ENCODE results near the gene RSBN1. TPM values are rescaled to one million over a fixed set of nuclear protein-coding genes. Genes with fewer than 3 reads are reported as not detected.
"Not testable (repeated sequence)": the region's sequence is repeated elsewhere in the genome, so short reads cannot be mapped to it uniquely, and the experiment has no call there.

The RSBN1 gene
- 10 to 100 TPM; 15.9 to 26.8 (median 24.5) TPM for polyA plus RNA-seq (ENCODE audit: insufficient read depth in 1 of 5, insufficient read length in 5 of 5, low replicate concordance in 1 of 5)
- long read RNA-seq, donor 1, full-length matches to known transcripts: 6 of 36 reads
- long read RNA-seq, donor 1, partial matches to known transcripts: 30 of 36 reads
- long read RNA-seq, donor 1, other reads (novel, unspliced or antisense): 0 of 36 reads
- long read RNA-seq, donor 2, full-length matches to known transcripts: 1 of 10 reads
- long read RNA-seq, donor 2, partial matches to known transcripts: 9 of 10 reads
- long read RNA-seq, donor 2, other reads (novel, unspliced or antisense): 0 of 10 reads
- long read RNA-seq, donor 3, full-length matches to known transcripts: 1 of 11 reads
- long read RNA-seq, donor 3, partial matches to known transcripts: 10 of 11 reads
- long read RNA-seq, donor 3, other reads (novel, unspliced or antisense): 0 of 11 reads
- long read RNA-seq, donor 4, full-length matches to known transcripts: 2 of 14 reads
- long read RNA-seq, donor 4, partial matches to known transcripts: 12 of 14 reads
- long read RNA-seq, donor 4, other reads (novel, unspliced or antisense): 0 of 14 reads
- long read RNA-seq, donor 5, full-length matches to known transcripts: 2 of 16 reads
- long read RNA-seq, donor 5, partial matches to known transcripts: 14 of 16 reads
- long read RNA-seq, donor 5, other reads (novel, unspliced or antisense): 0 of 16 reads
- long read RNA-seq, donor 6, full-length matches to known transcripts: 1 of 17 reads
- long read RNA-seq, donor 6, partial matches to known transcripts: 16 of 17 reads
- long read RNA-seq, donor 6, other reads (novel, unspliced or antisense): 0 of 17 reads
- long read RNA-seq, donor 7, full-length matches to known transcripts: 5 of 19 reads
- long read RNA-seq, donor 7, partial matches to known transcripts: 14 of 19 reads
- long read RNA-seq, donor 7, other reads (novel, unspliced or antisense): 0 of 19 reads
- long read RNA-seq, donor 8, full-length matches to known transcripts: 2 of 2 reads
- long read RNA-seq, donor 8, partial matches to known transcripts: 0 of 2 reads
- long read RNA-seq, donor 8, other reads (novel, unspliced or antisense): 0 of 2 reads

GRCh38 chr1:113811888-113812660 is at the start of gene RSBN1:
RSBN1 (minus strand) TSS chr1:113812476; CDS start chr1:113812412, 64 bp downstream.
- DNase-seq: peak; percentile 99

- DNase-seq: no peak
Observed at GRCh38 chr1:113861641-113862040, 49.4 kb upstream of the RSBN1 start.

- DNase-seq: no peak
Observed at GRCh38 chr1:113860891-113861290, 48.6 kb upstream of the RSBN1 start.

GRCh38 chr1:113859478-113860175 is 47.4 kb upstream of the RSBN1 start:
- DNase-seq: no peak

- no peak for DNase-seq
Observed at GRCh38 chr1:113858982-113859381, 46.7 kb upstream of the RSBN1 start.

- DNase-seq: no peak
Observed at GRCh38 chr1:113858418-113858817, 46.1 kb upstream of the RSBN1 start.

- no peak for DNase-seq
Observed at GRCh38 chr1:113857776-113858175, 45.5 kb upstream of the RSBN1 start.

- DNase-seq: no peak
Observed at GRCh38 chr1:113856401-113856790, 44.1 kb upstream of the RSBN1 start.

GRCh38 chr1:113855630-113856400 is 43.5 kb upstream of the RSBN1 start:
- DNase-seq: no peak

GRCh38 chr1:113854234-113854633 is 42.0 kb upstream of the RSBN1 start:
- DNase-seq: no peak

- not testable (repeated sequence) for DNase-seq
Observed at GRCh38 chr1:113852694-113853093, 40.4 kb upstream of the RSBN1 start.

- no peak for DNase-seq
Observed at GRCh38 chr1:113850127-113850796, 38.0 kb upstream of the RSBN1 start.

GRCh38 chr1:113849072-113849471 is 36.8 kb upstream of the RSBN1 start:
- DNase-seq: no peak

GRCh38 chr1:113846391-113847035 is 34.2 kb upstream of the RSBN1 start:
- DNase-seq: no peak

GRCh38 chr1:113836534-113836933 is 24.3 kb upstream of the RSBN1 start:
- DNase-seq: no peak

GRCh38 chr1:113835686-113836290 is 23.5 kb upstream of the RSBN1 start:
- DNase-seq: peak; percentile 35 to 40

GRCh38 chr1:113834716-113835115 is 22.4 kb upstream of the RSBN1 start:
- DNase-seq: no peak

- no peak for DNase-seq
Observed at GRCh38 chr1:113830039-113830438, 17.8 kb upstream of the RSBN1 start.
